Stimulated activated CD4-positive, alpha-beta T cell treated with anti-CD3 and anti-CD28 coated beads, Interleukin-2, amount 100 ng/mL, for 4 hours (primary cell): ENCODE data around the gene CAMK4.
"Not testable (repeated sequence)": the region's sequence is repeated elsewhere in the genome, so short reads cannot be mapped to it uniquely, and the experiment has no call there.

Experiments used
- DNase-seq: peaks from one replicate; pipeline ENCODE4 v3.0.0-alpha.2; 2020; ENCODE audit warnings: low read depth

Gene CAMK4

GRCh38 chr5:111310711-111311620, 86.8 kb downstream of the CAMK4 start:
- DNase-seq = no peak

GRCh38 chr5:111311666-111312065, 87.5 kb downstream of the CAMK4 start:
- DNase-seq = no peak

- DNase-seq = no peak
Measured at GRCh38 chr5:111313017-111313724, 89.0 kb downstream of the CAMK4 start.

GRCh38 chr5:111320953-111321352, 96.8 kb downstream of the CAMK4 start:
- no peak for DNase-seq

GRCh38 chr5:111321376-111321775, 97.2 kb downstream of the CAMK4 start:
- no peak for DNase-seq

GRCh38 chr5:111326551-111326950, 102.4 kb downstream of the CAMK4 start:
- no peak for DNase-seq

- no peak for DNase-seq
Measured at GRCh38 chr5:111337133-111337532, 112.9 kb downstream of the CAMK4 start.

GRCh38 chr5:111337688-111338087, 113.5 kb downstream of the CAMK4 start:
- DNase-seq = no peak

- DNase-seq = no peak
Measured at GRCh38 chr5:111345731-111346130, 121.5 kb downstream of the CAMK4 start.

GRCh38 chr5:111347021-111347420, 122.8 kb downstream of the CAMK4 start:
- DNase-seq = no peak

- no peak for DNase-seq
Measured at GRCh38 chr5:111348661-111349329, 124.6 kb downstream of the CAMK4 start.

- DNase-seq = no peak
Measured at GRCh38 chr5:111349429-111349828, 125.2 kb downstream of the CAMK4 start.

- no peak for DNase-seq
Measured at GRCh38 chr5:111353035-111353434, 128.9 kb downstream of the CAMK4 start.

GRCh38 chr5:111358726-111359125, 134.5 kb downstream of the CAMK4 start:
- not testable (repeated sequence) for DNase-seq

- no peak for DNase-seq
Measured at GRCh38 chr5:111360173-111360572, 136.0 kb downstream of the CAMK4 start.

GRCh38 chr5:111364992-111365391, 140.8 kb downstream of the CAMK4 start:
- DNase-seq = no peak

- DNase-seq = no peak
Measured at GRCh38 chr5:111366388-111366787, 142.2 kb downstream of the CAMK4 start.

GRCh38 chr5:111367115-111367514, 142.9 kb downstream of the CAMK4 start:
- DNase-seq = no peak

- no peak for DNase-seq
Measured at GRCh38 chr5:111372799-111373198, 148.6 kb downstream of the CAMK4 start.

GRCh38 chr5:111374380-111374779, 150.2 kb downstream of the CAMK4 start:
- DNase-seq = no peak

GRCh38 chr5:111375645-111376044, 151.5 kb downstream of the CAMK4 start:
- no peak for DNase-seq

GRCh38 chr5:111377306-111377705, 153.1 kb downstream of the CAMK4 start:
- no peak for DNase-seq

GRCh38 chr5:111379391-111379816, 155.2 kb downstream of the CAMK4 start:
- no peak for DNase-seq
